HepG2 (cell line): Measurements from ENCODE around the gene AUP1.

Source experiments
- EP300 ChIP-seq, 3 experiments: sonication (generic) in 1 of 3; formaldehyde crosslinking in 1 of 3; IDR thresholded peaks; 2 replicates each; pipeline versions ENCODE4 v1.5.1 to v1.6.1; 2011 to 2020; ENCODE audit warnings: low read depth in 2 of 3, low read length in 2 of 3, borderline replicate concordance in 1 of 3, improper control_type of control experiment in 1 of 3, mild to moderate bottlenecking in 1 of 3, missing genetic modification reagents in 1 of 3, moderate library complexity in 1 of 3
- FOXM1 ChIP-seq: sonication (generic); formaldehyde crosslinking; IDR thresholded peaks from 2 replicates; pipeline ENCODE4 v1.5.0; 2020; ENCODE audit warnings: missing genetic modification reagents
- TF ChIP-seq, protein P1 (sequence below): sonication (generic); formaldehyde crosslinking; IDR thresholded peaks from 2 replicates; pipeline ENCODE4 v1.4.0; 2020; ENCODE audit warnings: mild to moderate bottlenecking, missing genetic modification reagents
- TF ChIP-seq, protein P2 (sequence below): sonication (generic); formaldehyde crosslinking; IDR thresholded peaks from 2 replicates; pipeline ENCODE4 v1.4.0; 2020; ENCODE audit warnings: missing genetic modification reagents

- TF ChIP-seq, protein P1, sequence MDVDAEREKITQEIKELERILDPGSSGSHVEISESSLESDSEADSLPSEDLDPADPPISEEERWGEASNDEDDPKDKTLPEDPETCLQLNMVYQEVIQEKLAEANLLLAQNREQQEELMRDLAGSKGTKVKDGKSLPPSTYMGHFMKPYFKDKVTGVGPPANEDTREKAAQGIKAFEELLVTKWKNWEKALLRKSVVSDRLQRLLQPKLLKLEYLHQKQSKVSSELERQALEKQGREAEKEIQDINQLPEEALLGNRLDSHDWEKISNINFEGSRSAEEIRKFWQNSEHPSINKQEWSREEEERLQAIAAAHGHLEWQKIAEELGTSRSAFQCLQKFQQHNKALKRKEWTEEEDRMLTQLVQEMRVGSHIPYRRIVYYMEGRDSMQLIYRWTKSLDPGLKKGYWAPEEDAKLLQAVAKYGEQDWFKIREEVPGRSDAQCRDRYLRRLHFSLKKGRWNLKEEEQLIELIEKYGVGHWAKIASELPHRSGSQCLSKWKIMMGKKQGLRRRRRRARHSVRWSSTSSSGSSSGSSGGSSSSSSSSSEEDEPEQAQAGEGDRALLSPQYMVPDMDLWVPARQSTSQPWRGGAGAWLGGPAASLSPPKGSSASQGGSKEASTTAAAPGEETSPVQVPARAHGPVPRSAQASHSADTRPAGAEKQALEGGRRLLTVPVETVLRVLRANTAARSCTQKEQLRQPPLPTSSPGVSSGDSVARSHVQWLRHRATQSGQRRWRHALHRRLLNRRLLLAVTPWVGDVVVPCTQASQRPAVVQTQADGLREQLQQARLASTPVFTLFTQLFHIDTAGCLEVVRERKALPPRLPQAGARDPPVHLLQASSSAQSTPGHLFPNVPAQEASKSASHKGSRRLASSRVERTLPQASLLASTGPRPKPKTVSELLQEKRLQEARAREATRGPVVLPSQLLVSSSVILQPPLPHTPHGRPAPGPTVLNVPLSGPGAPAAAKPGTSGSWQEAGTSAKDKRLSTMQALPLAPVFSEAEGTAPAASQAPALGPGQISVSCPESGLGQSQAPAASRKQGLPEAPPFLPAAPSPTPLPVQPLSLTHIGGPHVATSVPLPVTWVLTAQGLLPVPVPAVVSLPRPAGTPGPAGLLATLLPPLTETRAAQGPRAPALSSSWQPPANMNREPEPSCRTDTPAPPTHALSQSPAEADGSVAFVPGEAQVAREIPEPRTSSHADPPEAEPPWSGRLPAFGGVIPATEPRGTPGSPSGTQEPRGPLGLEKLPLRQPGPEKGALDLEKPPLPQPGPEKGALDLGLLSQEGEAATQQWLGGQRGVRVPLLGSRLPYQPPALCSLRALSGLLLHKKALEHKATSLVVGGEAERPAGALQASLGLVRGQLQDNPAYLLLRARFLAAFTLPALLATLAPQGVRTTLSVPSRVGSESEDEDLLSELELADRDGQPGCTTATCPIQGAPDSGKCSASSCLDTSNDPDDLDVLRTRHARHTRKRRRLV (CRISPR knock-in tag), result no peak
- no peak for TF ChIP-seq FOXM1 (CRISPR knock-in tag)
- TF ChIP-seq, protein P2, sequence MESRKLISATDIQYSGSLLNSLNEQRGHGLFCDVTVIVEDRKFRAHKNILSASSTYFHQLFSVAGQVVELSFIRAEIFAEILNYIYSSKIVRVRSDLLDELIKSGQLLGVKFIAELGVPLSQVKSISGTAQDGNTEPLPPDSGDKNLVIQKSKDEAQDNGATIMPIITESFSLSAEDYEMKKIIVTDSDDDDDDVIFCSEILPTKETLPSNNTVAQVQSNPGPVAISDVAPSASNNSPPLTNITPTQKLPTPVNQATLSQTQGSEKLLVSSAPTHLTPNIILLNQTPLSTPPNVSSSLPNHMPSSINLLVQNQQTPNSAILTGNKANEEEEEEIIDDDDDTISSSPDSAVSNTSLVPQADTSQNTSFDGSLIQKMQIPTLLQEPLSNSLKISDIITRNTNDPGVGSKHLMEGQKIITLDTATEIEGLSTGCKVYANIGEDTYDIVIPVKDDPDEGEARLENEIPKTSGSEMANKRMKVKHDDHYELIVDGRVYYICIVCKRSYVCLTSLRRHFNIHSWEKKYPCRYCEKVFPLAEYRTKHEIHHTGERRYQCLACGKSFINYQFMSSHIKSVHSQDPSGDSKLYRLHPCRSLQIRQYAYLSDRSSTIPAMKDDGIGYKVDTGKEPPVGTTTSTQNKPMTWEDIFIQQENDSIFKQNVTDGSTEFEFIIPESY, result peak; percentile 59
- no peak for TF ChIP-seq EP300 (IDR thresholded peaks at IDR 0.05; ENCODE audit: low read depth in 2 of 2, low read length in 2 of 2)
- TF ChIP-seq EP300 (CRISPR knock-in tag; IDR thresholded peaks at IDR 0.05; ENCODE audit: borderline replicate concordance), result no peak
These were observed 25.5 kb upstream of the AUP1 start for GRCh38 chr2:74554820-74555531.
